ENCODE results near the gene AFF3.

- TF ChIP-seq, protein P1, sequence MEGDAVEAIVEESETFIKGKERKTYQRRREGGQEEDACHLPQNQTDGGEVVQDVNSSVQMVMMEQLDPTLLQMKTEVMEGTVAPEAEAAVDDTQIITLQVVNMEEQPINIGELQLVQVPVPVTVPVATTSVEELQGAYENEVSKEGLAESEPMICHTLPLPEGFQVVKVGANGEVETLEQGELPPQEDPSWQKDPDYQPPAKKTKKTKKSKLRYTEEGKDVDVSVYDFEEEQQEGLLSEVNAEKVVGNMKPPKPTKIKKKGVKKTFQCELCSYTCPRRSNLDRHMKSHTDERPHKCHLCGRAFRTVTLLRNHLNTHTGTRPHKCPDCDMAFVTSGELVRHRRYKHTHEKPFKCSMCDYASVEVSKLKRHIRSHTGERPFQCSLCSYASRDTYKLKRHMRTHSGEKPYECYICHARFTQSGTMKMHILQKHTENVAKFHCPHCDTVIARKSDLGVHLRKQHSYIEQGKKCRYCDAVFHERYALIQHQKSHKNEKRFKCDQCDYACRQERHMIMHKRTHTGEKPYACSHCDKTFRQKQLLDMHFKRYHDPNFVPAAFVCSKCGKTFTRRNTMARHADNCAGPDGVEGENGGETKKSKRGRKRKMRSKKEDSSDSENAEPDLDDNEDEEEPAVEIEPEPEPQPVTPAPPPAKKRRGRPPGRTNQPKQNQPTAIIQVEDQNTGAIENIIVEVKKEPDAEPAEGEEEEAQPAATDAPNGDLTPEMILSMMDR (IDR thresholded peaks at IDR 0.05) = no peak
- TF ChIP-seq POLR2A (IDR thresholded peaks at IDR 0.05) = no peak
- no peak for TF ChIP-seq POLR2AphosphoS5 (IDR thresholded peaks at IDR 0.05)
Measured at GRCh38 chr2:99922664-99923063, 219.7 kb downstream of the AFF3 start.

Data from stomach (tissue), 4 donors.